NK-92 (cell line): ENCODE results near the gene ARHGEF28.

Source experiments
- DNase-seq: peaks from one replicate; lab custom pipeline; 2025; ENCODE audit not compliant: unreplicated experiment; lab: John Stamatoyannopoulos, UW

ARHGEF28 gene

GRCh38 chr5:73619606-73620333 is 6.2 kb upstream of the ARHGEF28 start:
- DNase-seq: no peak

- DNase-seq: no peak
Measured at GRCh38 chr5:73620334-73620687, 5.7 kb upstream of the ARHGEF28 start.

GRCh38 chr5:73623060-73623459 is 2.9 kb upstream of the ARHGEF28 start:
- DNase-seq: no peak

GRCh38 chr5:73623901-73624404 is 2.0 kb upstream of the ARHGEF28 start:
- DNase-seq: no peak

GRCh38 chr5:73624888-73625287 is 1.1 kb upstream of the ARHGEF28 start:
- no peak for DNase-seq

GRCh38 chr5:73625372-73625943 is 538 bp upstream of the ARHGEF28 start:
- DNase-seq: no peak

- DNase-seq: no peak
Measured at GRCh38 chr5:73626814-73627313, 868 bp downstream of the ARHGEF28 start.

GRCh38 chr5:73629456-73629855 is 3.5 kb downstream of the ARHGEF28 start:
- no peak for DNase-seq

GRCh38 chr5:73630765-73631164 is 4.8 kb downstream of the ARHGEF28 start:
- DNase-seq: no peak

GRCh38 chr5:73631500-73631899 is 5.5 kb downstream of the ARHGEF28 start:
- DNase-seq: no peak

GRCh38 chr5:73633060-73633459 is 7.1 kb downstream of the ARHGEF28 start:
- no peak for DNase-seq

GRCh38 chr5:73636408-73636807 is 10.4 kb downstream of the ARHGEF28 start:
- no peak for DNase-seq

GRCh38 chr5:73637565-73637964 is 11.6 kb downstream of the ARHGEF28 start:
- DNase-seq: no peak

- DNase-seq: no peak
Measured at GRCh38 chr5:73638344-73639095, 12.5 kb downstream of the ARHGEF28 start.

- DNase-seq: no peak
Measured at GRCh38 chr5:73640861-73641320, 14.9 kb downstream of the ARHGEF28 start.

GRCh38 chr5:73641811-73642210 is 15.8 kb downstream of the ARHGEF28 start:
- no peak for DNase-seq

- no peak for DNase-seq
Measured at GRCh38 chr5:73642344-73642743, 16.3 kb downstream of the ARHGEF28 start.

- DNase-seq: no peak
Measured at GRCh38 chr5:73644385-73644963, 18.5 kb downstream of the ARHGEF28 start.

- DNase-seq: no peak
Measured at GRCh38 chr5:73647721-73648120, 21.7 kb downstream of the ARHGEF28 start.

GRCh38 chr5:73648515-73648914 is 22.5 kb downstream of the ARHGEF28 start:
- no peak for DNase-seq

- DNase-seq: no peak
Measured at GRCh38 chr5:73649926-73650325, 23.9 kb downstream of the ARHGEF28 start.
